Upper lobe of left lung (tissue), 4 donors: Measurements from ENCODE around the gene MFAP3L.

Source experiments
- POLR2A ChIP-seq, 4 donors: fragments of 450-650 bp; IDR thresholded peaks; one replicate each; pipeline ENCODE4 v1.5.1; 2016 to 2017; ENCODE audit warnings: antibody characterized with exemption in 4 of 4, mild to moderate bottlenecking in 2 of 4
- POLR2AphosphoS5 ChIP-seq, 2 donors: sonication (generic); formaldehyde crosslinking; IDR thresholded peaks; one replicate each; pipeline ENCODE4 v1.5.1; 2017; ENCODE audit warnings: antibody characterized with exemption in 2 of 2
- TF ChIP-seq, protein P1 (sequence below), 6 experiments: fragments of 450-650 bp in 4 of 6; fragments of 200-600 bp in 2 of 6; sonication (generic) in 2 of 6; IDR thresholded peaks; one replicate each; pipeline ENCODE4 v1.5.1; 2016 to 2019; ENCODE audit warnings: antibody characterized with exemption in 6 of 6

DNA sequence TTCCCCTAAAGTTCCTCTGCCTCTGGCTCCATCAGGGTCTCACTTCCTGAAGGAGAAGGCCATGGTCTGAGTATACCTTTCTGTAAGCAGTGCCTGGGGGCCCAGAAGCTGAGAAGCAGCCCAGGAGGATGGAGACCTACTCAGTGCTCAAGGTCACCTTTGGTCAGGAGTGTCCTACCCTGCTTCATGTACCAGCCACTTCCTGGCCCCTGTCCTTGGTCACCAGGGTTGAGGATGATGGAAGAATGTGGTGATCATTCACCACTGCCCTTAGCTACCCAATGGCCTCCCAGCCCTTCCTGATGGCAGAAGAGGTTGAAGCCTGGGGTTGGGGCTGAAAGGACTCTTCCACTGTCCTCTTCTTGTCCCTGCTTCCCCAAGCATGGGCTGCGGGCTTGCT, 9.0 kb upstream of the MFAP3L start:
- TF ChIP-seq, protein P1, sequence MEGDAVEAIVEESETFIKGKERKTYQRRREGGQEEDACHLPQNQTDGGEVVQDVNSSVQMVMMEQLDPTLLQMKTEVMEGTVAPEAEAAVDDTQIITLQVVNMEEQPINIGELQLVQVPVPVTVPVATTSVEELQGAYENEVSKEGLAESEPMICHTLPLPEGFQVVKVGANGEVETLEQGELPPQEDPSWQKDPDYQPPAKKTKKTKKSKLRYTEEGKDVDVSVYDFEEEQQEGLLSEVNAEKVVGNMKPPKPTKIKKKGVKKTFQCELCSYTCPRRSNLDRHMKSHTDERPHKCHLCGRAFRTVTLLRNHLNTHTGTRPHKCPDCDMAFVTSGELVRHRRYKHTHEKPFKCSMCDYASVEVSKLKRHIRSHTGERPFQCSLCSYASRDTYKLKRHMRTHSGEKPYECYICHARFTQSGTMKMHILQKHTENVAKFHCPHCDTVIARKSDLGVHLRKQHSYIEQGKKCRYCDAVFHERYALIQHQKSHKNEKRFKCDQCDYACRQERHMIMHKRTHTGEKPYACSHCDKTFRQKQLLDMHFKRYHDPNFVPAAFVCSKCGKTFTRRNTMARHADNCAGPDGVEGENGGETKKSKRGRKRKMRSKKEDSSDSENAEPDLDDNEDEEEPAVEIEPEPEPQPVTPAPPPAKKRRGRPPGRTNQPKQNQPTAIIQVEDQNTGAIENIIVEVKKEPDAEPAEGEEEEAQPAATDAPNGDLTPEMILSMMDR (IDR thresholded peaks at IDR 0.05), result no peak
- no peak for TF ChIP-seq POLR2A (IDR thresholded peaks at IDR 0.05)
- no peak for TF ChIP-seq POLR2AphosphoS5 (IDR thresholded peaks at IDR 0.05)
